Measurements from ENCODE around the gene ACBD3. TPM values are rescaled to one million over a fixed set of nuclear protein-coding genes. Genes with fewer than 3 reads are reported as not detected.

The ACBD3 gene
- total RNA-seq, 1 experiment from 2014 or later = 25.2 TPM

DNA sequence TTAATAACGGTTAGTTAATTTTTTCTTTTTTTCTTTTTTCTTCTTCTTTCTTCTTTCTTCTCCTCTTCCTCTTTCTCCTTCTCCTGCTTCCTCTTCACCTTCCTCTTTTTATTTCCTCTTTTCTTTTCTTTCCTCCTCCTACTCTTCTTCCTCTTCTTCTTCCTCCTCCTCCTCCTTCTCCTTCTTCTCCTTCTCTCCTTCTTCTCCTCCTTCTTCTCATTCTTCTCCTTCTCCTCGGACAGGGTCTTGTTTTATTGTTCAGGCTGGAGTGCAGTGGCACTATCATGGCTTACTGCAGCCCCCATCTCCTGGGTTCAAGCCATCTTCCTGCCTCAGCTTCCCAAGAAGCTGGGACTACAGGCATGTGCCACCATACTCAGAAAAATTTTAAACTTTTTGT, 13.4 kb upstream of the ACBD3 start:
- peak overlapping the region; percentile 7 for H3K4me2 ChIP-seq (ENCODE audit: low read depth, low read length, poor library complexity, severe bottlenecking)
- no peak overlapping the region for H2AFZ ChIP-seq (ENCODE audit: low read length)
- H3K4me3 ChIP-seq (ENCODE audit: low read length) = no peak overlapping the region
- no peaks in the 10 kb centered on the region for H3K9me2 ChIP-seq (replicated peaks; ENCODE audit: insufficient read depth, low read length)
- H3K9me3 ChIP-seq (ENCODE audit: low read length) = no peaks in the 10 kb centered on the region
- no peak overlapping the region for H3K27ac ChIP-seq (ENCODE audit: low read length)
- H4K20me1 ChIP-seq (ENCODE audit: insufficient read depth, low read depth, low read length) = no peaks in the 10 kb centered on the region
- DNase-seq = no peak
- no peak overlapping the region; the same call in 1 of the 2 replicates for H3K9ac ChIP-seq (ENCODE audit: low read length)
- H3K36me3 ChIP-seq (ENCODE audit: insufficient read depth, low read length) = no peaks in the 10 kb centered on the region
- H3K27me3 ChIP-seq (ENCODE audit: low read length) = no peaks in the 10 kb centered on the region
- H3K4me1 ChIP-seq (ENCODE audit: low read length) = peaks cover 36% of the 10 kb centered on the region
- H3K79me2 ChIP-seq (ENCODE audit: low read length) = no peaks in the 10 kb centered on the region

DNA sequence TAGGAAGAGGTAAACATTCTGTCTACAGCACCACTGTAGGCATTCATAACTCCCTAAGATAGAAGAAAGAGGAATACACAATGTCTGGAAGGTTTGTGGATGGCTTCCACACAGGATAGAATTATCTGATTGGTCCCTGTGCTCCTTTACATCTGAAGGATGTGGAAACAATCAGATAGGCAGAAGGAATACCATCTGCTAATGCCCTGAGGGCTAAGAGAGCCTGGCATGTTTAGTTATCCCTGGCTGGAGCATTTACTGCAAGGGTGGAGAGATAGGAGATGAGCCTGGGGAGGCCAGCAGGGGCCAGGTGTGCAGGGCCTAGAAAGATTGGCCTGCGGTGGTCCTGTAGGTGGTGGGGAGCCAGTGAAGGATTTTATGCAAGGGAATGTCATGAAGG, 8.6 kb upstream of the ACBD3 start:
- H3K9me3 ChIP-seq (ENCODE audit: low read length) = no peaks in the 10 kb centered on the region
- no peaks in the 10 kb centered on the region for H3K36me3 ChIP-seq (ENCODE audit: insufficient read depth, low read length)
- H2AFZ ChIP-seq (ENCODE audit: low read length) = peak overlapping the region; percentile 2; the same call in 1 of the 2 replicates
- no peak overlapping the region for H3K9ac ChIP-seq (ENCODE audit: low read length)
- peak; percentile 27 for DNase-seq
- no peak overlapping the region for H3K4me2 ChIP-seq (ENCODE audit: low read depth, low read length, poor library complexity, severe bottlenecking)
- H3K79me2 ChIP-seq (ENCODE audit: low read length) = no peaks in the 10 kb centered on the region
- H3K27ac ChIP-seq (ENCODE audit: low read length) = no peak overlapping the region
- no peak overlapping the region for H3K4me3 ChIP-seq (ENCODE audit: low read length)
- no peaks in the 10 kb centered on the region for H3K9me2 ChIP-seq (replicated peaks; ENCODE audit: insufficient read depth, low read length)
- H3K27me3 ChIP-seq (ENCODE audit: low read length) = no peaks in the 10 kb centered on the region
- peaks cover 11% of the 10 kb centered on the region for H3K4me1 ChIP-seq (ENCODE audit: low read length)
- no peaks in the 10 kb centered on the region for H4K20me1 ChIP-seq (ENCODE audit: insufficient read depth, low read depth, low read length)

DNA sequence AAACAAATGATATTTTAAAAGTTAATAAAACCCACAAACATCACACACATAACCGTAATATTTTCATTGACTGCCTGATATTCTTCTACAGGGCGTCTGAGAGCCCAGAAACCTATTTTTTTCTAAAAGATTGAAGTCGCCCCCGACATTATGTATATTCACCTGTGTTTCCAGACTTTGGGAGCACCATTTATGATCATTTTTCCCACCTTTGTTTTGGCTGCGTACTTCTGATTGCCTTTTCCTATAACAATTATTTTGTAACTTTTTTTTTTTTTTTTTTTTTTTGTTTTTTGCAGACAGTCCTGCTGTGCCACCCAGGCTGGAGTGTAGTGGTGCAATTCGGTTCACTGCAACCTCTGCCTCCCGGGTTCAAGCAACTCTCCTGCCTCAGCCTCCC, 839 bp upstream of the ACBD3 start:
- Histone ChIP-seq H4K20me1 (ENCODE audit: insufficient read depth, low read depth, low read length) (peaks cover 15% of the 10 kb centered on the region), H3K9me2 (replicated peaks; ENCODE audit: insufficient read depth, low read length) (no peaks in the 10 kb centered on the region), H3K4me1 (ENCODE audit: low read length) (peaks cover 32% of the 10 kb centered on the region), H2AFZ (ENCODE audit: low read length) (no peak overlapping the region), H3K27ac (ENCODE audit: low read length) (peak overlapping the region; percentile 52), H3K27me3 (ENCODE audit: low read length) (no peaks in the 10 kb centered on the region), H3K36me3 (ENCODE audit: insufficient read depth, low read length) (no peaks in the 10 kb centered on the region), H3K4me3 (ENCODE audit: low read length) (peak overlapping the region; percentile 85), H3K4me2 (ENCODE audit: low read depth, low read length, poor library complexity, severe bottlenecking) (peak overlapping the region; percentile 98), H3K9me3 (ENCODE audit: low read length) (no peaks in the 10 kb centered on the region), H3K79me2 (ENCODE audit: low read length) (peaks cover 50% of the 10 kb centered on the region), H3K9ac (ENCODE audit: low read length) (peak overlapping the region; percentile 90)
- no peak for DNase-seq

DNA sequence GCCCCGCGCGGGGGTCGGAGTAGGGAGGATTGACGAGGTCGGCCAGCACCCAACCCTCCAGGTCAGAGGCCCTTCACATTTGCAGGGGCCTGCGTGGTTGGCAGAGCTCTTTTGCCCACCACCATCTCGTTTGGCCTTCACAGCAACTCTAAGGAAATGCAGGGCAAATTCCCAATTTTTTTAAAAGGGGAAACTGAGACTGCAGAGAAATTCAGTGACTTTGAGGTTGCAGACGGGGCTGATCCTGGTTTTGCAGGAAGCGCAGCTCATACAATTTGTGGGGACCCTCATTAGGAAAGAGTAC, 430 bp upstream of the ACBD3 start:
- peak overlapping the region; percentile 52 for H3K27ac ChIP-seq (ENCODE audit: low read length)
- H4K20me1 ChIP-seq (ENCODE audit: insufficient read depth, low read depth, low read length) = peaks cover 15% of the 10 kb centered on the region
- H3K36me3 ChIP-seq (ENCODE audit: insufficient read depth, low read length) = no peaks in the 10 kb centered on the region
- peaks cover 36% of the 10 kb centered on the region for H3K4me1 ChIP-seq (ENCODE audit: low read length)
- H3K27me3 ChIP-seq (ENCODE audit: low read length) = no peaks in the 10 kb centered on the region
- H3K4me3 ChIP-seq (ENCODE audit: low read length) = peak overlapping the region; percentile 85
- peak overlapping the region; percentile 90 for H3K9ac ChIP-seq (ENCODE audit: low read length)
- peaks cover 54% of the 10 kb centered on the region for H3K79me2 ChIP-seq (ENCODE audit: low read length)
- DNase-seq = no peak
- peak overlapping the region; percentile 76 for H2AFZ ChIP-seq (ENCODE audit: low read length)
- no peaks in the 10 kb centered on the region for H3K9me3 ChIP-seq (ENCODE audit: low read length)
- no peaks in the 10 kb centered on the region for H3K9me2 ChIP-seq (replicated peaks; ENCODE audit: insufficient read depth, low read length)
- H3K4me2 ChIP-seq (ENCODE audit: low read depth, low read length, poor library complexity, severe bottlenecking) = peak overlapping the region; percentile 98

DNA sequence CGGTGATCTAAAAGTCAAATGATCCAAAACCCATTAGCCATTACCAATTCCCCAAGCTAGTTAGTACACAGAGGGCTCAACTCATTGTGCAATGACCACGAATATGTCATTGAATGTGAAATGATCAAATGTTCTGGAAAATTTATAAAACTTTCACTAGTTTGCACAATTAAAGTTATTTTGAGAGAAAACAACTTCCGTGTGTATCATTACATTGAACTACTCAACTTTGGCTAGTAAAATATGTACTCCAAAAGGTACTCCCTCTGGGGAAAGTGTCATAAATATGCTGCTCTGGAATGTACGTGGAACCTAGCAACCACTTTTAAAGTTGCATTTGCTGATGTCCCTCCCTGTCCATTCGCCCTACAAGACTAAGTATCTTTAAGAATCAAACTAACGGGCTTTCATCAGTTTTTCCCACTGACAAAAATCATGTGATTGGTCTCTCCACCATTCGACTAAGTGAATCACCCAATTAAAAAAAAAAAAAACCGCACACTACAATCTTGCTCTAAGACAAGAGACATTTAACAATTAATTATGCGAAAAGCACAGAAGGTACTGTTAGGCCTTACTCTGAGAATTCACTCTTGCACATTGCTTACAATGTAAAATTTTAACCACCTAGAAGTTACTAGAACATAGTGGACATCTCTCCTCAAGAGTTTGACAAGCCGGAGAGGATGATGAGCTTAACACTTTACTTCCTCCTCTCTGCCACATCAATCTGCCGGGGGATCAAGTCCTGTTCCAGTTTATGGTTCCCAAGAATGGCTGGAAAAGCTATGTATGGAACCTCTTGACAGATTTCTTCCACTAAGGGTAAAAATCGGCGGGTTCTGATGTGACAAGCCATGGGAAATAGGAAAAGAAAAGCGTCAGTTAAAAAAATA, 1.2 kb downstream of the ACBD3 start:
- Histone ChIP-seq H3K79me2 (ENCODE audit: low read length) (peaks cover 70% of the 10 kb centered on the region), H3K4me1 (ENCODE audit: low read length) (peaks cover 43% of the 10 kb centered on the region), H3K36me3 (ENCODE audit: insufficient read depth, low read length) (peaks cover 8% of the 10 kb centered on the region; the same call in 1 of the 2 replicates), H3K4me3 (ENCODE audit: low read length) (peak overlapping the region; percentile 85), H4K20me1 (ENCODE audit: insufficient read depth, low read depth, low read length) (peaks cover 15% of the 10 kb centered on the region), H3K9me2 (replicated peaks; ENCODE audit: insufficient read depth, low read length) (no peaks in the 10 kb centered on the region), H2AFZ (ENCODE audit: low read length) (no peak overlapping the region), H3K27me3 (ENCODE audit: low read length) (no peaks in the 10 kb centered on the region), H3K9ac (ENCODE audit: low read length) (peak overlapping the region; percentile 90), H3K4me2 (ENCODE audit: low read depth, low read length, poor library complexity, severe bottlenecking) (peak overlapping the region; percentile 98), H3K27ac (ENCODE audit: low read length) (peak overlapping the region; percentile 52), H3K9me3 (ENCODE audit: low read length) (no peaks in the 10 kb centered on the region)
- DNase-seq = no peak

DNA sequence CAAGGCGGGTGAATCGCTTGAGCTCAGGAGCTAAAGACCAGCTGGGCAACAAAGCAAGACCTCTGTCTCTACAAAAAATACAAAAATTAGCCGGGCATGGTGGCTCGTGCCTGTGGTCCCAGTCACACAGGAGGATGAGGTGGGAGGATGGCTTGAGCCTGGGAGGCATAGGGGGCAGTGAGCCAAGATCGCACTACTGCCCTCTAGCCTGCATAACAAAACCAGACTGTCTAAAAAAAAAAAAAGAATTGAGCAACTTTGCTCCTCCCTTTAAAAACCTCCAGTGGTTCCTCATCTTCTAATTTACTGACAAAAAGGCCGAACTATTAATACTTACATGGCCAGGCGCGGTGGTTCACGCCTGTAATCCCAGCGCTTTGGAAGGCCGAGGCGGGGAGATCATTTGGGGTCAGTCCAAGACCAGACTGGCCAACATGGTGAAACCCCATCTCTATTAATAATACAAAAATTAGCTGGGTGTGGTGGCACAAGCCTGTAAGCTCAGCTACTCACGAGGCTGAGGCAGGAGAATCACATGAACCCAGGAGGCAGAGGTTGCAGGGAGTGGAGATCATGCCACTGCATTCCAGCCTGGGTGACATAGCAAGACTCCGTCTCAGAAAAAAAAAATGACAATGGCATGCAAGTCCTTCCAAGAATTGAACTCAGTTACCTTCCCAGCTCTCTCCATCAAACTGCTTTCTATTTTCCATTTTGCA, 4.4 kb downstream of the ACBD3 start:
- peak overlapping the region; percentile 18; the same call in 1 of the 2 replicates for H3K4me3 ChIP-seq (ENCODE audit: low read length)
- no peaks in the 10 kb centered on the region for H3K9me3 ChIP-seq (ENCODE audit: low read length)
- peak overlapping the region; percentile 54 for H3K4me2 ChIP-seq (ENCODE audit: low read depth, low read length, poor library complexity, severe bottlenecking)
- H3K79me2 ChIP-seq (ENCODE audit: low read length) = peaks cover 99% of the 10 kb centered on the region
- H3K9ac ChIP-seq (ENCODE audit: low read length) = peak overlapping the region; percentile 35; the same call in 1 of the 2 replicates
- no peaks in the 10 kb centered on the region for H3K27me3 ChIP-seq (ENCODE audit: low read length)
- peaks cover 15% of the 10 kb centered on the region for H4K20me1 ChIP-seq (ENCODE audit: insufficient read depth, low read depth, low read length)
- H2AFZ ChIP-seq (ENCODE audit: low read length) = no peak overlapping the region
- H3K36me3 ChIP-seq (ENCODE audit: insufficient read depth, low read length) = peaks cover 14% of the 10 kb centered on the region; the same call in 1 of the 2 replicates
- DNase-seq = peak; percentile 80
- H3K27ac ChIP-seq (ENCODE audit: low read length) = peak overlapping the region; percentile 54
- H3K4me1 ChIP-seq (ENCODE audit: low read length) = peaks cover 39% of the 10 kb centered on the region
- H3K9me2 ChIP-seq (replicated peaks; ENCODE audit: insufficient read depth, low read length) = no peaks in the 10 kb centered on the region

DNA sequence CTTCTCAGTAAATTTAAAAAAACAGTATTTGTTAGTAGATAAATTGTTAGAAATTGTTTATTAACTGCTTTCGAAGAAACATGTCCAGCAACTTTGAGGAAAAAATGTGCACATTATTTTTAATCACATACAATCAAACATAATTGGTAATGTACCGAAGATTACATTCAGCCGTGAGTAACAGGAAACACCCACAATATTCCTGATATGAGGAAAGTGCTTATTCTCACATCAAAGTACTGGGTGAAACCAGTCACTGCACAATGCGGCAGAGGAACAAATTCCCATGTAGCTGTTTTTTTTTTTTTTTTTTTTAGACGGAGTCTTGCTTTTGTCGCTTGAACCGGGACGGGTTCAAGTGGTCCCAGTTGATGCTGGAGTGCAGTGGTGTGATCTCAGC, 9.7 kb downstream of the ACBD3 start:
- H4K20me1 ChIP-seq (ENCODE audit: insufficient read depth, low read depth, low read length) = 0 out of 2 replicates have a peak, but pooled peaks cover 3% of the 10 kb centered on the region
- no peak overlapping the region for H3K9ac ChIP-seq (ENCODE audit: low read length)
- peaks cover 21% of the 10 kb centered on the region; the same call in 1 of the 2 replicates for H3K36me3 ChIP-seq (ENCODE audit: insufficient read depth, low read length)
- H3K27ac ChIP-seq (ENCODE audit: low read length) = no peak overlapping the region
- H2AFZ ChIP-seq (ENCODE audit: low read length) = no peak overlapping the region
- peaks cover 6% of the 10 kb centered on the region for H3K4me1 ChIP-seq (ENCODE audit: low read length)
- no peak overlapping the region for H3K4me3 ChIP-seq (ENCODE audit: low read length)
- H3K4me2 ChIP-seq (ENCODE audit: low read depth, low read length, poor library complexity, severe bottlenecking) = no peak overlapping the region
- peaks cover 97% of the 10 kb centered on the region for H3K79me2 ChIP-seq (ENCODE audit: low read length)
- H3K27me3 ChIP-seq (ENCODE audit: low read length) = no peaks in the 10 kb centered on the region
- no peaks in the 10 kb centered on the region for H3K9me2 ChIP-seq (replicated peaks; ENCODE audit: insufficient read depth, low read length)
- DNase-seq = no peak
- no peaks in the 10 kb centered on the region for H3K9me3 ChIP-seq (ENCODE audit: low read length)

DNA sequence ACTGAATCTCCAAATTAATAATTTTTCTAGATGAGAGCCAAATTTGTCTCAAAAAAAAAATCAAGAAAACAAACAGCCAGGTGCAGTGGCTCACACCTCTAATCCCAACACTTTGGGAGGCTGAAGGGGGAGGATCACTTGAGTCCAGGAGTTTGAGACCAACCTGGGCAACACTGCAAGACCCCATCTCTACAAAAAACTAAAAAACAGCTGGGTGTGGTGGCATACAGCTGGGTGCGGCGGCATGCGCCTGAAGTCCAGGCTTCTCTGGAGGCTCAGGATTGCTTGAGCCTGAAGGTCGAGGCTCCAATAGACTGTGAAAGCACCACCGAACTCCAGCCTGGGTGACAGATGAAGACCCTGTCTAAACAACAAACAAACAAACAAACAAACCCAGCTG, 14.0 kb downstream of the ACBD3 start:
- no peaks in the 10 kb centered on the region for H3K9me3 ChIP-seq (ENCODE audit: low read length)
- H3K4me1 ChIP-seq (ENCODE audit: low read length) = no peaks in the 10 kb centered on the region
- no peak for DNase-seq
- H4K20me1 ChIP-seq (ENCODE audit: insufficient read depth, low read depth, low read length) = 0 out of 2 replicates have a peak, but pooled peaks cover 3% of the 10 kb centered on the region
- H2AFZ ChIP-seq (ENCODE audit: low read length) = no peak overlapping the region
- H3K9me2 ChIP-seq (replicated peaks; ENCODE audit: insufficient read depth, low read length) = no peaks in the 10 kb centered on the region
- peaks cover 7% of the 10 kb centered on the region; the same call in 1 of the 2 replicates for H3K36me3 ChIP-seq (ENCODE audit: insufficient read depth, low read length)
- no peak overlapping the region for H3K4me2 ChIP-seq (ENCODE audit: low read depth, low read length, poor library complexity, severe bottlenecking)
- H3K27me3 ChIP-seq (ENCODE audit: low read length) = no peaks in the 10 kb centered on the region
- peaks cover 90% of the 10 kb centered on the region for H3K79me2 ChIP-seq (ENCODE audit: low read length)
- H3K4me3 ChIP-seq (ENCODE audit: low read length) = no peak overlapping the region
- H3K27ac ChIP-seq (ENCODE audit: low read length) = no peak overlapping the region
- H3K9ac ChIP-seq (ENCODE audit: low read length) = no peak overlapping the region

All from Karpas-422 (cell line).